Activated CD4-positive, alpha-beta T cell treated with anti-CD3 and anti-CD28 coated beads for 48 hours (primary cell): ENCODE measurements around the gene JMJD7.

Experiments used
- DNase-seq: peaks from one replicate; pipeline ENCODE4 v3.0.0-alpha.2; 2020

JMJD7 gene

DNA sequence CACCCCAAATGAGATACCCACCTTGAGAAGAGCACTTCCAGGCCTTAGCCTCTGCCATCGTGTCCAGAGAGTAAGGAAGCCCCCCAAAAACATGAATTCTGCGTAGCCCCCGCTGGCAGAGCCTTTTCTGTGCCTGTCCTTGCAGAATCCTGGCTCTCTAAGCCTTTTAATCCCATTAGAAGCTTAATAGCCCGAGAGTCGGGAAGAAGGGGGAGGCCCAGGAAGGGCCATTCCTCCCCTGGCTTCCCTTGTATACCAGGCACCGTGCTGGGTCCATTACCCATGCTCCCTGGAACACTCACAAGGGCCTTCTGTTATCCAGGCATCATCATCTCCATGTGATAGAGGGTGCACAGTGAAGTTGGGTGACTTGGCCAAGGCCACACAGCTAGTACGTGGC, 58.8 kb downstream of the JMJD7 start:
- no peak for DNase-seq

DNA sequence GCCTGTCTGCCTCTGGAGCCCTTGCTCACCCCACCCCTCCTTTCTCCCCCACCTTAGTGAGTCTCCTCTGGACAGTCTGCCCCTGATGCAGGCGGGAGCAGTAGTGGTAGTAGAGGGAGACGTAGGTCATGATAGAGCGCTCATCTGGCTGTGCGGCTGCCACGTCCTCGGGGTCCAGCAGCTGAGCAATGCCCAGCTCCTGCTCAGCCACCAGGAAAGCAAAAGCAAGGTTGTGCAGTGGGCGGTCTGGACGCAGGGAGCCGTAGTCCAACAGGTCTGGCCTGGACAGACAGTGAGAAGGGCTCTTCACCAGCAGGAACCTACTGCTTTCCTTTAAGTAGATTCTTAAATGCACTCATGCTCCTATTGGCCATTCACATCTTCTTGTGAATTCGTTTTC, 59.3 kb downstream of the JMJD7 start:
- no peak for DNase-seq
